Left ventricle myocardium inferior (tissue), 1 donor: ENCODE results near the gene INO80D. TPM values are rescaled to one million over a fixed set of nuclear protein-coding genes. Genes with fewer than 3 reads are reported as not detected.

ENCODE experiments used
- DNase-seq: peaks from one replicate; pipeline ENCODE4 v3.0.0-alpha.2; 2020
- H3K27ac ChIP-seq: fragments of 200-600 bp; replicated peaks from 2 replicates; pipeline ENCODE4 v1.8.0; 2021
- H3K27me3 ChIP-seq: fragments of 200-600 bp; 2 replicates; pipeline ENCODE4 v1.8.0; 2021; ENCODE audit warnings: low read depth
- H3K36me3 ChIP-seq: fragments of 200-600 bp; 2 replicates; pipeline ENCODE4 v1.8.0; 2021
- H3K4me1 ChIP-seq: fragments of 200-600 bp; 2 replicates; pipeline ENCODE4 v1.8.0; 2021
- H3K4me3 ChIP-seq: fragments of 200-600 bp; 2 replicates; pipeline ENCODE4 v1.8.0; 2021; ENCODE audit warnings: mild to moderate bottlenecking, moderate library complexity
- H3K9me3 ChIP-seq: fragments of 200-600 bp; replicated peaks from 2 replicates; pipeline ENCODE4 v1.8.0; 2021
- CTCF ChIP-seq: fragments of 200-600 bp; IDR thresholded peaks from 2 replicates; pipeline ENCODE4 v1.8.0; 2021; ENCODE audit warnings: antibody characterized with exemption, mild to moderate bottlenecking, borderline replicate concordance
- intact Hi-C: fragments of 100-400 bp; cut with micrococcal nuclease; formaldehyde crosslinking; loops from one replicate; pipeline ENCODE4 v1.11.0; 2022
- total RNA-seq: library from RNA; stranded (reverse); fragmentation: NEBNext Ultra II Directional; extraction: Animal tissue kit (Norgen Biotek cat#: 25700); gene quantifications from one replicate; pipeline ENCODE4 v1.2.1, GENCODE V29; 2021
- donor health status: DM: no; HTN: yes; CAD: no; lungs with severe emphysema.

INO80D gene
- total RNA-seq, 1 donor from 2014 or later: 12.8 TPM

DNA sequence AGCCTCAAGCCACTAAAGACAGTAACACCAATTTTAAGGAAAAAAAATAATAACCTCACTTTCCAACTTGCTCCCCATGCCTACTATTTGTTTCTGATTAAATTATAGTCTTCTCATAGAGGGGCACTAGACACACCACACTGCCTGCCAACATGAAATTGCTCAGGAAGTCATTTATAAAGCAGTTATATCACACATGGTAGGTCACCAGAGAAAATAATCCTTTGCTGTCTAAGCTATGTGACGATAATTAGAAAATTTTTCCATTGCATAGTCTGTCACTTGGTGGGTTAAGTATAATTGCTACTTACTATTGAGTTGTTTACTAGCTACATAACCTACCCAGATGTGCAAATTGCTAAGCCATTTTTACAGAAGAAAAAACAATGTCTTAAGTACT is 85.2 kb downstream of the INO80D start:
- H3K4me3 ChIP-seq: no peak overlapping the region
- TF ChIP-seq CTCF: no peak
- no peak for DNase-seq
- no peaks in the 10 kb centered on the region for H3K27me3 ChIP-seq
- no peaks in the 10 kb centered on the region for H3K4me1 ChIP-seq
- intact Hi-C loops: no loop called here
- no peaks in the 10 kb centered on the region for H3K9me3 ChIP-seq
- H3K36me3 ChIP-seq: peaks cover 50% of the 10 kb centered on the region
- no peak overlapping the region for H3K27ac ChIP-seq

DNA sequence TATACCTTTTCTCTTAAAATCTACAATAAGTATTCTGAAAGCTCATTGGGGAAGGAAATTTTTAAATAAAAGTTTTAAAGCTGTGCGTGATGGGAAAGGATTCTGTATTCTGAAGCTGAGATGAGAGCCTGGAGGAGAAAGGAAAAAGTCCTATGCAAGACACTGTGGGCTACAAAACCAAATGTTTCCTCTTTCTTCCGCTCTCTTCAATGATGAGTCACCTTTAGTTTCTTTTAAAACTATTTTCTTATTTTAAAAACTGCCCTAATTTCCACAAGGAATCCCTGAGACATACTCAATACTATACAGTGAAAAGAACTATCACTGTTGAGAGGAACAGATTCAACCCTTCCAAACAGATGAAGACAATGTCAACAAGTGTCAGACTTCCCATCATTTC is 87.4 kb downstream of the INO80D start:
- intact Hi-C loops: no loop called here
- no peaks in the 10 kb centered on the region for H3K4me1 ChIP-seq
- H3K27me3 ChIP-seq: no peaks in the 10 kb centered on the region
- TF ChIP-seq CTCF: no peak
- H3K36me3 ChIP-seq: peaks cover 29% of the 10 kb centered on the region
- H3K4me3 ChIP-seq: no peak overlapping the region
- no peaks in the 10 kb centered on the region for H3K9me3 ChIP-seq
- DNase-seq: no peak
- H3K27ac ChIP-seq: no peak overlapping the region

- Histone ChIP-seq H3K27me3 (no peaks in the 10 kb centered on the region), H3K9me3 (no peaks in the 10 kb centered on the region), H3K4me3 (no peak overlapping the region), H3K4me1 (no peaks in the 10 kb centered on the region), H3K36me3 (peaks cover 44% of the 10 kb centered on the region), H3K27ac (no peak overlapping the region)
- intact Hi-C loops: no loop called here
- DNase-seq: no peak
- TF ChIP-seq CTCF: no peak
These were observed 89.8 kb downstream of the INO80D start for GRCh38 chr2:205996161-205996560.

DNA sequence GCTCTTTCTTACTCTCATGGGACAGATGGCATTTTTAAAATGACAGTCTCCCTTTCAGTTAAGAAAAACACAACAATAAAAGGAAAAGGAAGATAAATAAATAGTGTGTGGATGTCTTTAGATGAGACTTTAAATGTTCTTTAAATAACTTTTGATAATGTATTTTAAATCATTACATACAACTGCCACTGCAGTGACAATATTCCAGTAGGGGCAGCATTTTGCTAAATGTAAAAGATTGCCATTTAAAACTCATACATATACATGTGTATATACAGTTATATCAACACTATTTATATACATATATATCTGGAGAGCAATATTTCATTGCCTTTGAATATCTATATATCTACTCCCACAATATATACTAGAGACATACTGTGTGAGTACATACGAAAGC is 90.7 kb downstream of the INO80D start:
- no peak for DNase-seq
- no peak for TF ChIP-seq CTCF
- Histone ChIP-seq H3K4me3 (no peak overlapping the region), H3K4me1 (no peaks in the 10 kb centered on the region), H3K27me3 (no peaks in the 10 kb centered on the region), H3K9me3 (no peaks in the 10 kb centered on the region), H3K36me3 (peaks cover 38% of the 10 kb centered on the region), H3K27ac (no peak overlapping the region)
- intact Hi-C loops: no loop called here

DNA sequence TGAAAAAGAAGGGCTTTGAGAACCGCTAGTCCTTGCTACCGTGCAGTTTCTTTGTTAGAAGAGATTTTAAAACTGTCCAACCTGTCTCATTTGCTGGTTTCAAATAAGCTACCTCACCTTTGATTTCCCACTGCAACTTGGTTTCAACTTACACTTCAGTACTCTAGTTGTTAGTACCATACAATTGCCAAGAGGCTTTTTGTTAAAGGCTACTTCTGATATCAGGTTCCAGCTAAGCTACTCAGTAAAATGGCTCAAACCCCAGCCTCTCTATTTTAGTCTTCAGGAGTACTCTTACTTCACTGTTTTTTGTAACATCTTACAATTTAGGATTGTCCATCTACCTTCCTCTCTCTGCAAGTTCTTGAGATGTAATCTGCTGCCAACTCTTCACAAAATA is 91.6 kb downstream of the INO80D start:
- DNase-seq: no peak
- no peaks in the 10 kb centered on the region for H3K27me3 ChIP-seq
- intact Hi-C loops: no loop called here
- TF ChIP-seq CTCF: no peak
- H3K4me1 ChIP-seq: no peaks in the 10 kb centered on the region
- no peak overlapping the region for H3K4me3 ChIP-seq
- H3K27ac ChIP-seq: no peak overlapping the region
- H3K36me3 ChIP-seq: peaks cover 32% of the 10 kb centered on the region
- no peaks in the 10 kb centered on the region for H3K9me3 ChIP-seq

- peaks cover 22% of the 10 kb centered on the region for H3K36me3 ChIP-seq
- no peak for TF ChIP-seq CTCF
- intact Hi-C loops: no loop called here
- no peaks in the 10 kb centered on the region for H3K9me3 ChIP-seq
- DNase-seq: no peak
- H3K27me3 ChIP-seq: no peaks in the 10 kb centered on the region
- no peak overlapping the region for H3K4me3 ChIP-seq
- no peaks in the 10 kb centered on the region for H3K4me1 ChIP-seq
- H3K27ac ChIP-seq: no peak overlapping the region
These were observed 95.9 kb downstream of the INO80D start for GRCh38 chr2:205990104-205990503.
